Loucy (cell line): ENCODE results near the gene FOXRED1.

ENCODE experiments used
- H2AFZ ChIP-seq: fragments of 200-600 bp; sonication (generic); 2 replicates; pipeline ENCODE4 v1.6.0; 2016; ENCODE audit warnings: antibody characterized with exemption, mild to moderate bottlenecking, low read length, moderate library complexity
- H3F3A ChIP-seq: fragments of 200-600 bp; 2 replicates; pipeline ENCODE4 v1.6.0; 2016; ENCODE audit warnings: antibody characterized with exemption, low read depth, mild to moderate bottlenecking
- H3K27me3 ChIP-seq: fragments of 200-600 bp; sonication (generic); 2 replicates; pipeline ENCODE4 v1.6.1; 2014; ENCODE audit warnings: low read length, mild to moderate bottlenecking; ENCODE audit not compliant: insufficient read depth, poor library complexity, severe bottlenecking
- H3K36me3 ChIP-seq: fragments of 200-600 bp; sonication (generic); 2 replicates; pipeline ENCODE4 v1.6.1; 2016; ENCODE audit warnings: low read length; ENCODE audit not compliant: insufficient read depth
- H3K4me1 ChIP-seq: fragments of 200-600 bp; sonication (generic); 2 replicates; pipeline ENCODE4 v1.5.1; 2014; ENCODE audit warnings: low read length, mild to moderate bottlenecking; ENCODE audit not compliant: insufficient read depth, poor library complexity, severe bottlenecking
- H3K4me2 ChIP-seq: fragments of 200-600 bp; sonication (generic); 2 replicates; pipeline ENCODE4 v1.6.0; 2014; ENCODE audit warnings: antibody characterized with exemption, low read length, low read depth, mild to moderate bottlenecking; ENCODE audit not compliant: poor library complexity, severe bottlenecking
- H3K4me3 ChIP-seq: fragments of 200-600 bp; sonication (generic); 2 replicates; pipeline ENCODE4 v1.5.1; 2014; ENCODE audit warnings: low read length, mild to moderate bottlenecking, mixed read lengths; ENCODE audit not compliant: poor library complexity, severe bottlenecking
- H3K79me2 ChIP-seq: fragments of 200-600 bp; sonication (generic); 2 replicates; pipeline ENCODE4 v1.6.1; 2014; ENCODE audit warnings: low read length; ENCODE audit not compliant: insufficient read depth
- H3K9ac ChIP-seq: fragments of 200-600 bp; sonication (generic); 2 replicates; pipeline ENCODE4 v1.6.0; 2014; ENCODE audit warnings: mild to moderate bottlenecking, low read depth, low read length, moderate library complexity; ENCODE audit not compliant: poor library complexity, severe bottlenecking
- H3K9me2 ChIP-seq: fragments of 200-600 bp; sonication (generic); replicated peaks from 2 replicates; pipeline ENCODE4 v1.6.1; 2016; ENCODE audit warnings: low read depth, low read length, mixed read lengths
- H3K9me3 ChIP-seq: fragments of 200-600 bp; sonication (generic); 2 replicates; pipeline ENCODE4 v1.6.1; 2014; ENCODE audit warnings: mild to moderate bottlenecking, antibody characterized with exemption, low read length, low read depth; ENCODE audit not compliant: insufficient read depth
- H4K20me1 ChIP-seq: fragments of 200-600 bp; sonication (generic); 2 replicates; pipeline ENCODE4 v1.6.0; 2014; ENCODE audit warnings: antibody characterized with exemption, low read length, mild to moderate bottlenecking; ENCODE audit not compliant: insufficient read depth, poor library complexity, severe bottlenecking
- EZH2phosphoT487 ChIP-seq: fragments of 200-600 bp; IDR thresholded peaks from 2 replicates; pipeline ENCODE4 v1.6.1; 2018; ENCODE audit warnings: antibody characterized with exemption, mild to moderate bottlenecking, moderate library complexity, borderline replicate concordance
- TF ChIP-seq, protein P1 (sequence below): fragments of 200-600 bp; sonication (generic); conservative IDR thresholded peaks from 2 replicates; pipeline ENCODE4 v1.5.1; 2014; ENCODE audit warnings: mild to moderate bottlenecking, antibody characterized with exemption, low read length

FOXRED1 gene

DNA sequence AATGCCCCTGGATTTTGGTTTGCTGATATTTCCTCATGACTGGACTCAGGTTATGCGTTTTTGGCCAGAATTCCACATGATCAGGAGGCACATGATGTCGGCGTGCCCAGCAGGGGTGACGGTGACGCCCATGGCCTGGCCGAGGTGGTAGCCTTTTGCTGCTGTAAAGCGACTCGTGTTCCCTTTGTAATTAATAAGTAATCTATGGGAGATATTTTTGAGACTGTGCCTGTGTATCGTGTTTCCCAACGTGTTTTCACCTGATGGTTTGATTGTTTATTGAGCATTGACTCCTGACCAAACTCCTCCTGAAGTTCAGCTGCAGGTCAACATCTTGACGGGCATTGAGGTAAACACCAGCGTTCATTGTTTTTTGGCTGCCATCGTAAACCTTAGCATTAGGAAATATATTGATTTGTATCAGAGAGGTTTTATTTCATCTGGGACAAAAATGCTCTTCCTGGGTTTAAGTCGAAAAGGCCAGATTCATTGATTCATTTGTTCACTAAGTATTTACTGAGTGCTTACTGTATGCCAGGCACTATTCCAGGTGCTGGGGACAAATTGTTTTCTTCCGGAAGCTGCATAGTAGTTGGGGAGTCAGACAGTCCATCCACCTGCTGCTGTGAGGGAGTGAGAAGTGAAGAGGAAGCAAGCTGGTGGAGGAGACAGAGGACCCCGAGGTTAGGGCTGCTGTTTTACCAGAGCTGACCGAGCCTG is 58.5 kb downstream of the FOXRED1 start:
- H3K9me3 ChIP-seq = no peaks in the 10 kb centered on the region
- no peaks in the 10 kb centered on the region for H3K4me1 ChIP-seq
- no peak overlapping the region for H3K9ac ChIP-seq
- no peaks in the 10 kb centered on the region for H4K20me1 ChIP-seq
- H3K4me2 ChIP-seq = no peak overlapping the region
- TF ChIP-seq, protein P1, sequence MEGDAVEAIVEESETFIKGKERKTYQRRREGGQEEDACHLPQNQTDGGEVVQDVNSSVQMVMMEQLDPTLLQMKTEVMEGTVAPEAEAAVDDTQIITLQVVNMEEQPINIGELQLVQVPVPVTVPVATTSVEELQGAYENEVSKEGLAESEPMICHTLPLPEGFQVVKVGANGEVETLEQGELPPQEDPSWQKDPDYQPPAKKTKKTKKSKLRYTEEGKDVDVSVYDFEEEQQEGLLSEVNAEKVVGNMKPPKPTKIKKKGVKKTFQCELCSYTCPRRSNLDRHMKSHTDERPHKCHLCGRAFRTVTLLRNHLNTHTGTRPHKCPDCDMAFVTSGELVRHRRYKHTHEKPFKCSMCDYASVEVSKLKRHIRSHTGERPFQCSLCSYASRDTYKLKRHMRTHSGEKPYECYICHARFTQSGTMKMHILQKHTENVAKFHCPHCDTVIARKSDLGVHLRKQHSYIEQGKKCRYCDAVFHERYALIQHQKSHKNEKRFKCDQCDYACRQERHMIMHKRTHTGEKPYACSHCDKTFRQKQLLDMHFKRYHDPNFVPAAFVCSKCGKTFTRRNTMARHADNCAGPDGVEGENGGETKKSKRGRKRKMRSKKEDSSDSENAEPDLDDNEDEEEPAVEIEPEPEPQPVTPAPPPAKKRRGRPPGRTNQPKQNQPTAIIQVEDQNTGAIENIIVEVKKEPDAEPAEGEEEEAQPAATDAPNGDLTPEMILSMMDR = no peak
- TF ChIP-seq EZH2phosphoT487 = no peak
- H2AFZ ChIP-seq = no peak overlapping the region
- H3K27me3 ChIP-seq = no peaks in the 10 kb centered on the region
- peaks cover 14% of the 10 kb centered on the region; the same call in 1 of the 2 replicates for H3K79me2 ChIP-seq
- no peak overlapping the region for H3K4me3 ChIP-seq
- H3K36me3 ChIP-seq = peaks cover 15% of the 10 kb centered on the region; the same call in 1 of the 2 replicates
- H3F3A ChIP-seq = no peaks in the 10 kb centered on the region
- H3K9me2 ChIP-seq = no peaks in the 10 kb centered on the region
